Measurements from ENCODE around the gene RAB14.

DNA sequence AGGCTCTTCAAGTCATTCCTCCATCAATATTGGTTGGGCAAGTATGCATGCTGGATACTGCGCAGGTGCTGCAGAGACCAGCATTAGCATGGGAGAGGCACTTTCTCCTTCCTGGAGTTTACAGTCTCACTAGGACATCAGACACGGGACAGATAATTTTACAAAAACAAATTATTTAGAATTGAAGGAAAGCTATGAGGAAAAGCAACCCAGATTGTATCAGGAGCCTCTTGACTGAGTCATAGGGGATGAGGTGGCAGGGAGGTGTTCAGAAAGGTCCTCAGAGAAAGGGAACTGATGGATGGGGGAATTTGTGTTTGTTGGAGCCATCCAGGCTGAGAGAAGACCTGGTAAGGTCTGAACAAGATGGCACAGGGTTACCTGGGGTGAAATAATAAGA is 24.5 kb upstream of the RAB14 start:
- TF ChIP-seq, protein P1, sequence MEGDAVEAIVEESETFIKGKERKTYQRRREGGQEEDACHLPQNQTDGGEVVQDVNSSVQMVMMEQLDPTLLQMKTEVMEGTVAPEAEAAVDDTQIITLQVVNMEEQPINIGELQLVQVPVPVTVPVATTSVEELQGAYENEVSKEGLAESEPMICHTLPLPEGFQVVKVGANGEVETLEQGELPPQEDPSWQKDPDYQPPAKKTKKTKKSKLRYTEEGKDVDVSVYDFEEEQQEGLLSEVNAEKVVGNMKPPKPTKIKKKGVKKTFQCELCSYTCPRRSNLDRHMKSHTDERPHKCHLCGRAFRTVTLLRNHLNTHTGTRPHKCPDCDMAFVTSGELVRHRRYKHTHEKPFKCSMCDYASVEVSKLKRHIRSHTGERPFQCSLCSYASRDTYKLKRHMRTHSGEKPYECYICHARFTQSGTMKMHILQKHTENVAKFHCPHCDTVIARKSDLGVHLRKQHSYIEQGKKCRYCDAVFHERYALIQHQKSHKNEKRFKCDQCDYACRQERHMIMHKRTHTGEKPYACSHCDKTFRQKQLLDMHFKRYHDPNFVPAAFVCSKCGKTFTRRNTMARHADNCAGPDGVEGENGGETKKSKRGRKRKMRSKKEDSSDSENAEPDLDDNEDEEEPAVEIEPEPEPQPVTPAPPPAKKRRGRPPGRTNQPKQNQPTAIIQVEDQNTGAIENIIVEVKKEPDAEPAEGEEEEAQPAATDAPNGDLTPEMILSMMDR (IDR thresholded peaks at IDR 0.05): no peak
- TF ChIP-seq FOSL2 (IDR thresholded peaks at IDR 0.05; ENCODE audit: borderline replicate concordance, low read depth) (peak; percentile 80), CHD2 (IDR thresholded peaks at IDR 0.05; ENCODE audit: low read length, partially characterized antibody) (no peak), MXI1 (IDR thresholded peaks at IDR 0.05; ENCODE audit: low read depth, low read length) (no peak), EP300 (IDR thresholded peaks at IDR 0.05; ENCODE audit: borderline replicate concordance in 1 of 2, low read depth in 1 of 2, low read length in 1 of 2) (no peak), EZH2phosphoT487 (IDR thresholded peaks at IDR 0.05; ENCODE audit: borderline replicate concordance, low read depth) (no peak), RAD21 (IDR thresholded peaks at IDR 0.05; ENCODE audit: low read length) (no peak), TCF12 (IDR thresholded peaks at IDR 0.05) (0 out of 2 replicates have a peak, but pooled peaks have one; percentile 14), SIN3A (IDR thresholded peaks at IDR 0.05; ENCODE audit: borderline replicate concordance, low read depth, low read length) (no peak), POLR2AphosphoS5 (IDR thresholded peaks at IDR 0.05; ENCODE audit: low read depth, low read length) (no peak), GATA2 (CRISPR knock-in tag; IDR thresholded peaks at IDR 0.05) (no peak)
- TF ChIP-seq, protein P2, sequence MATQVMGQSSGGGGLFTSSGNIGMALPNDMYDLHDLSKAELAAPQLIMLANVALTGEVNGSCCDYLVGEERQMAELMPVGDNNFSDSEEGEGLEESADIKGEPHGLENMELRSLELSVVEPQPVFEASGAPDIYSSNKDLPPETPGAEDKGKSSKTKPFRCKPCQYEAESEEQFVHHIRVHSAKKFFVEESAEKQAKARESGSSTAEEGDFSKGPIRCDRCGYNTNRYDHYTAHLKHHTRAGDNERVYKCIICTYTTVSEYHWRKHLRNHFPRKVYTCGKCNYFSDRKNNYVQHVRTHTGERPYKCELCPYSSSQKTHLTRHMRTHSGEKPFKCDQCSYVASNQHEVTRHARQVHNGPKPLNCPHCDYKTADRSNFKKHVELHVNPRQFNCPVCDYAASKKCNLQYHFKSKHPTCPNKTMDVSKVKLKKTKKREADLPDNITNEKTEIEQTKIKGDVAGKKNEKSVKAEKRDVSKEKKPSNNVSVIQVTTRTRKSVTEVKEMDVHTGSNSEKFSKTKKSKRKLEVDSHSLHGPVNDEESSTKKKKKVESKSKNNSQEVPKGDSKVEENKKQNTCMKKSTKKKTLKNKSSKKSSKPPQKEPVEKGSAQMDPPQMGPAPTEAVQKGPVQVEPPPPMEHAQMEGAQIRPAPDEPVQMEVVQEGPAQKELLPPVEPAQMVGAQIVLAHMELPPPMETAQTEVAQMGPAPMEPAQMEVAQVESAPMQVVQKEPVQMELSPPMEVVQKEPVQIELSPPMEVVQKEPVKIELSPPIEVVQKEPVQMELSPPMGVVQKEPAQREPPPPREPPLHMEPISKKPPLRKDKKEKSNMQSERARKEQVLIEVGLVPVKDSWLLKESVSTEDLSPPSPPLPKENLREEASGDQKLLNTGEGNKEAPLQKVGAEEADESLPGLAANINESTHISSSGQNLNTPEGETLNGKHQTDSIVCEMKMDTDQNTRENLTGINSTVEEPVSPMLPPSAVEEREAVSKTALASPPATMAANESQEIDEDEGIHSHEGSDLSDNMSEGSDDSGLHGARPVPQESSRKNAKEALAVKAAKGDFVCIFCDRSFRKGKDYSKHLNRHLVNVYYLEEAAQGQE (IDR thresholded peaks at IDR 0.05; ENCODE audit: low read depth, low read length): no peak
- TF ChIP-seq, protein P3, sequence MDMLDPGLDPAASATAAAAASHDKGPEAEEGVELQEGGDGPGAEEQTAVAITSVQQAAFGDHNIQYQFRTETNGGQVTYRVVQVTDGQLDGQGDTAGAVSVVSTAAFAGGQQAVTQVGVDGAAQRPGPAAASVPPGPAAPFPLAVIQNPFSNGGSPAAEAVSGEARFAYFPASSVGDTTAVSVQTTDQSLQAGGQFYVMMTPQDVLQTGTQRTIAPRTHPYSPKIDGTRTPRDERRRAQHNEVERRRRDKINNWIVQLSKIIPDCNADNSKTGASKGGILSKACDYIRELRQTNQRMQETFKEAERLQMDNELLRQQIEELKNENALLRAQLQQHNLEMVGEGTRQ (IDR thresholded peaks at IDR 0.05; ENCODE audit: borderline replicate concordance, low read depth, low read length): no peak
- TF ChIP-seq, protein P4, sequence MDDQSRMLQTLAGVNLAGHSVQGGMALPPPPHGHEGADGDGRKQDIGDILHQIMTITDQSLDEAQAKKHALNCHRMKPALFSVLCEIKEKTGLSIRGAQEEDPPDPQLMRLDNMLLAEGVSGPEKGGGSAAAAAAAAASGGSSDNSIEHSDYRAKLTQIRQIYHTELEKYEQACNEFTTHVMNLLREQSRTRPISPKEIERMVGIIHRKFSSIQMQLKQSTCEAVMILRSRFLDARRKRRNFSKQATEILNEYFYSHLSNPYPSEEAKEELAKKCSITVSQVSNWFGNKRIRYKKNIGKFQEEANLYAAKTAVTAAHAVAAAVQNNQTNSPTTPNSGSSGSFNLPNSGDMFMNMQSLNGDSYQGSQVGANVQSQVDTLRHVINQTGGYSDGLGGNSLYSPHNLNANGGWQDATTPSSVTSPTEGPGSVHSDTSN (IDR thresholded peaks at IDR 0.05): no peak

All from SK-N-SH (cell line).